GM10248 (cell line): ENCODE data around the gene BRINP1.

Source experiments
- CTCF ChIA-PET: fragments of 300-600 bp; sonication (Branson Sonifier 250); formaldehyde crosslinking; extraction: SDS; loops from one replicate; lab custom pipeline; 2021; ENCODE audit warnings: antibody characterized with exemption; lab: Yijun Ruan, JAX
- POLR2A ChIA-PET: fragments of 350-650 bp; sonication (Branson Sonifier 250); formaldehyde crosslinking; extraction: SDS; loops from one replicate; lab custom pipeline; 2020; ENCODE audit warnings: antibody characterized with exemption; lab: Yijun Ruan, JAX
- DNase-seq: peaks from one replicate; pipeline ENCODE4 v3.0.0; 2012; ENCODE audit errors: extremely low spot score
- CTCF ChIP-seq: IDR thresholded peaks from 2 replicates; pipeline ENCODE4 v1.5.1; 2012; ENCODE audit warnings: mild to moderate bottlenecking, low read depth; ENCODE audit errors: extremely low read depth, missing control alignments, control extremely low read depth

The BRINP1 gene

DNA sequence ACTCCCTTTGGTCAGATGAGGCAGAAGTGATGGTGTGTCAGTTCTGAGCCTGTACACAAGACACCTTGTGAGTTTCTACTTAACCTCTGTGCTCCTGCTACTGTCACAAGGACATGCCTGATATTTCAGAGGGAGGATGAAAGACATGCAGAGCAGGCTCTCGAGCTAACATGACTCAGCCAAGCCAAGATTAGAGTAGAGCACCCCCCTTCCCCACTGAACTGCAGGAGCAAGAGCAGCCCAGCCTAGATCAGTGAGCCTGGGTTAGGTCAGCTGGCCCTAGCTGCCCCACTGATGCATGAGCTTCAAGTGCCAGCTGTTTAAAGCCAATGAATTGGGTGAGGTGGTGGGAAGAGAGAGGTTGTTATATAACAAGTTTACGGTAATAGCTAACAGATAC, 36.7 kb downstream of the BRINP1 start:
- TF ChIP-seq CTCF: no peak
- POLR2A ChIA-PET: no interaction called here

GRCh38 chr9:119322184-119322583, 47.1 kb downstream of the BRINP1 start:
- no peak for DNase-seq
- TF ChIP-seq CTCF: no peak
- CTCF ChIA-PET: no interaction called here
- POLR2A ChIA-PET: no interaction called here

More for the DNA sequence above, 36.7 kb downstream of the BRINP1 start:
- DNase-seq: no peak
- CTCF ChIA-PET: interaction anchor here (1.1 kb wide), 1 partner anchor 24 kb away, joined by 3 read pairs; no protein-coding TSS in a partner anchor

DNA sequence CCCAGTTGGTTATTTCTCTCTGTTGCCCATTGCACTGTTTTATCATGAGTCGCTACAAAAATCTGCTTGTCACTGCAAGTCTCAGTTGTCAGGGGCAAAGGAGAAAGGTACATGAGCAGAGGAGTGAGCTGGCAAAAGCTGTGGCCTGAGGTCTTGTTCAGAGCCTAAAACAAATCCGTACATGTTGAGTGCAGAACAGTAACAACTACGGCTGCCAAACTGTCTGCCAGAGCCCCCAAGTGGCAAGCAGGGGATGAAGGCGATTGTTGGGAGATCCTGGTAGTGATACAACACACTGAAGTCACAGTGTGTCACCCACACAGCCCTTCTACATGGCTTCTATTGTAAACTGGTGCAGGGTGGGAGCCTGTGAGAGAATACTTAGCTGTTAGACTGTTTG, 50.9 kb downstream of the BRINP1 start:
- DNase-seq: no peak
- no peak for TF ChIP-seq CTCF
- ChIA-PET POLR2A (no interaction called here), CTCF (no interaction called here)

- no peak for TF ChIP-seq CTCF
- ChIA-PET CTCF (no interaction called here), POLR2A (no interaction called here)
- DNase-seq: no peak
Observed at GRCh38 chr9:119313846-119314245, 55.4 kb downstream of the BRINP1 start.

DNA sequence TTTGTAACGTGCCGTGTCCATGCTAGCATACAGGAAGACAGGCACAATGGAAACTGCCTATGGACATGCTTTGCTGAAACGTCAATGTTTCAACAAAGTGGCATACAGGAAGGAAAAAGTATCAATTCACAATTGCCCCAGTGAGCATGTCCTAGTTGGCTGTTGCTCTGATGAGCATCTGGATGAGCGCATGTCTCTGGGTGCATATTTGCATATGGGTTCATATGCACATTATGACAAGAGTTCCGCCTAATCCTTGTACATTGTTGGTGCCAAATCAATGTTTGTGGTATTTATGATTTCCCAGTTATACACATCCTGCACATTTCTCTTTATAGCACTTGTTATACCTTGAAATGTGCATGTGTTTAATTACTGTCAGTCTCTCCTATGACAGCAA, 58.5 kb downstream of the BRINP1 start:
- ChIA-PET CTCF (no interaction called here), POLR2A (no interaction called here)
- DNase-seq: no peak
- no peak for TF ChIP-seq CTCF

GRCh38 chr9:119307471-119307870, 61.8 kb downstream of the BRINP1 start:
- ChIA-PET CTCF (interaction anchor here (1.0 to 1.6 kb wide), 4 partner anchors 11 to 94 kb away, joined by 3 read pairs; no protein-coding TSS in a partner anchor), POLR2A (no interaction called here)
- DNase-seq: no peak
- no peak for TF ChIP-seq CTCF
